Right kidney (tissue), 1 donor: ENCODE data around the gene PPP2R5B.

ENCODE experiments used
- DNase-seq: peaks from one replicate; pipeline ENCODE4 v3.0.0-alpha.2; 2016

PPP2R5B gene

GRCh38 chr11:64888729-64889511, 35.6 kb upstream of the PPP2R5B start:
- peak; percentile 54 for DNase-seq

GRCh38 chr11:64890522-64890939, 34.0 kb upstream of the PPP2R5B start:
- no peak for DNase-seq

GRCh38 chr11:64891215-64891848, 33.2 kb upstream of the PPP2R5B start:
- no peak for DNase-seq

- no peak for DNase-seq
Observed at GRCh38 chr11:64891880-64892279, 32.6 kb upstream of the PPP2R5B start.

GRCh38 chr11:64892411-64892831, 32.1 kb upstream of the PPP2R5B start:
- no peak for DNase-seq

GRCh38 chr11:64892838-64893193, 31.7 kb upstream of the PPP2R5B start:
- DNase-seq, result no peak

GRCh38 chr11:64893194-64894069, 31.1 kb upstream of the PPP2R5B start:
- no peak for DNase-seq

GRCh38 chr11:64894070-64894811, 30.2 kb upstream of the PPP2R5B start:
- DNase-seq, result peak; percentile 53

GRCh38 chr11:64894812-64895452, 29.6 kb upstream of the PPP2R5B start:
- no peak for DNase-seq

GRCh38 chr11:64896448-64897022, 28.0 kb upstream of the PPP2R5B start:
- no peak for DNase-seq

GRCh38 chr11:64897381-64898075, 27.0 kb upstream of the PPP2R5B start:
- no peak for DNase-seq

- no peak for DNase-seq
Observed at GRCh38 chr11:64898076-64898445, 26.4 kb upstream of the PPP2R5B start.

- no peak for DNase-seq
Observed at GRCh38 chr11:64898541-64898940, 25.9 kb upstream of the PPP2R5B start.

- no peak for DNase-seq
Observed at GRCh38 chr11:64900263-64900678, 24.2 kb upstream of the PPP2R5B start.

GRCh38 chr11:64900774-64901173, 23.7 kb upstream of the PPP2R5B start:
- no peak for DNase-seq

GRCh38 chr11:64902102-64902900, 22.2 kb upstream of the PPP2R5B start:
- DNase-seq, result no peak

GRCh38 chr11:64903291-64903833, 21.1 kb upstream of the PPP2R5B start:
- DNase-seq, result no peak

GRCh38 chr11:64905516-64906313, 18.8 kb upstream of the PPP2R5B start:
- no peak for DNase-seq

- DNase-seq, result no peak
Observed at GRCh38 chr11:64906314-64906635, 18.2 kb upstream of the PPP2R5B start.
